Aorta (tissue), 5 donors: ENCODE results near the gene STMP1. TPM values are rescaled to one million over a fixed set of nuclear protein-coding genes. Genes with fewer than 3 reads are reported as not detected.

ENCODE experiments used
- ATAC-seq: fragments of 200-7000 bp; cut with Tn5 transposase; one replicate; pipeline ENCODE4 v1.9.1; 2022; ENCODE audit warnings: moderate library complexity; ENCODE audit not compliant: low FRiP score
- DNase-seq, 2 donors: peaks; one replicate each; pipeline ENCODE4 v3.0.0-alpha.2; 2020
- H3K27ac ChIP-seq, 2 donors: one replicate each; pipeline ENCODE4 v1.5.1; 2013; ENCODE audit warnings: low read length in 2 of 2, mild to moderate bottlenecking in 2 of 2, moderate library complexity in 2 of 2, control low read depth in 1 of 2, inconsistent platforms in 1 of 2, low read depth in 1 of 2
- H3K27me3 ChIP-seq, 2 donors: one replicate each; pipeline ENCODE4 v1.6.1; 2013; ENCODE audit warnings: control low read depth in 1 of 2, low read length in 1 of 2, mild to moderate bottlenecking in 1 of 2, moderate library complexity in 1 of 2; ENCODE audit not compliant: insufficient read depth in 2 of 2, control insufficient read depth in 1 of 2
- H3K36me3 ChIP-seq, 2 donors: one replicate each; pipeline ENCODE4 v1.6.1; 2013; ENCODE audit warnings: control low read depth in 1 of 2, low read length in 1 of 2, mild to moderate bottlenecking in 1 of 2; ENCODE audit not compliant: insufficient read depth in 2 of 2, control insufficient read depth in 1 of 2
- H3K4me1 ChIP-seq, 2 donors: one replicate each; pipeline ENCODE4 v1.6.1; 2013; ENCODE audit warnings: low read length in 2 of 2, control low read depth in 1 of 2, mild to moderate bottlenecking in 1 of 2, moderate library complexity in 1 of 2; ENCODE audit not compliant: insufficient read depth in 2 of 2, control insufficient read depth in 1 of 2
- H3K4me3 ChIP-seq, 2 donors: one replicate each; pipeline ENCODE4 v1.5.1; 2013; ENCODE audit warnings: low read length in 2 of 2, control low read depth in 1 of 2, mild to moderate bottlenecking in 1 of 2
- H3K9me3 ChIP-seq: one replicate; pipeline ENCODE4 v1.6.1; 2013; ENCODE audit warnings: mild to moderate bottlenecking, low read length; ENCODE audit not compliant: control insufficient read depth
- WGBS, 2 donors: extraction: QIAGEN DNeasy Blood & Tissue Kit; methylation state at CpG; one replicate each; pipeline ENCODE4 v1.1.7; 2013; 5-methylcytosine and 5-hydroxymethylcytosine counted together
- intact Hi-C, 2 donors: fragments of 100-400 bp; cut with DNase I; formaldehyde crosslinking; loops; one replicate each; pipeline versions ENCODE4 v1.14.2 to v1.15.0; 2022
- polyA plus RNA-seq, 2 donors: library from polyadenylated mRNA; stranded (reverse); fragments of 200-250 nt; gene quantifications; one replicate each; pipeline ENCODE4 v1.2.3, GENCODE V29; 2013
- total RNA-seq, 2 donors: library from RNA; stranded (reverse); fragmentation: NEBNext Ultra II Directional; extraction: Animal tissue kit (Norgen Biotek cat#: 25700); gene quantifications; one replicate each; pipeline ENCODE4 v1.2.1, GENCODE V29; 2021
- donor health status: healthy with polysubstance abuse.
- donor health status: Bipolar disorder and iron deficiency.
- donor health status: DM: no; HTN: no; CAD: no.
- donor health status: DM: no; HTN: no; CAD: no.
- donor health status: DM: yes; HTN: yes; CAD: no.

STMP1 gene
- total and polyA plus RNA-seq, 4 donors: 29.8 to 43.3 (median 37.1) TPM

- Histone ChIP-seq H3K4me3 (no peak overlapping the region), H3K4me1 (no peaks in the 10 kb centered on the region), H3K36me3 (peaks cover 0 to 2% of the 10 kb centered on the region in 2 donors), H3K27ac (no peak overlapping the region), H3K9me3 (no peaks in the 10 kb centered on the region), H3K27me3 (no peaks in the 10 kb centered on the region)
- ATAC-seq (no peak), DNase-seq (no peak)
- WGBS, 2 donors: 38 to 57% methylated on average over 8 of the region's 8 CpGs
- intact Hi-C loops: no loop called here
Observed at GRCh38 chr7:135697276-135698049, 35.1 kb downstream of the STMP1 start.

DNA sequence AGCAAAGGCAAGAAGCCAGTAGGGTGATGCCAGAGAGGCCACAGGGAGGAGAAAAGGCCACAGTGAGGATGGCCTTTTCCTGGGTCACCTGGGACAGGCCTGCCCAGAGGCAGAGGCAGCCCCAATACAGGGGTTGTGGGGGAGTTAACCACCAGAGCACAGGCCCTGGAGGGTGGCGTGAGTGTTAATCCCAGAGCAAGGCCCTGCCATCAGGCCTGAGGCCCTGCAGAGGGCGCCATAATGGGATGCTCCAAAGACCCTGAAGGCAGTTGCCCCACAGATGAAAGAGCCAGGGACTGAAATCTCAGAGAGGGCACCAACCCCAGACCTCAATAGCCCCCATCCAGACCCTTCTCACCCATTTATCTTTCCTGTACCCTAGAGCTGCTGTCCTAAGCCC, 41.8 kb downstream of the STMP1 start:
- ATAC-seq: no peak
- no peaks in the 10 kb centered on the region for H3K36me3 ChIP-seq
- no peaks in the 10 kb centered on the region for H3K4me1 ChIP-seq
- WGBS, 2 donors: 72 to 73% methylated on average over 2 of the region's 2 CpGs
- H3K27ac ChIP-seq: no peak overlapping the region
- intact Hi-C loops: no loop called here
- H3K4me3 ChIP-seq: no peak overlapping the region
- H3K9me3 ChIP-seq: no peaks in the 10 kb centered on the region
- H3K27me3 ChIP-seq: no peaks in the 10 kb centered on the region
- DNase-seq: no peak

GRCh38 chr7:135704698-135705097, 42.4 kb downstream of the STMP1 start:
- Histone ChIP-seq H3K9me3 (no peaks in the 10 kb centered on the region), H3K4me3 (no peak overlapping the region), H3K27me3 (no peaks in the 10 kb centered on the region), H3K27ac (no peak overlapping the region), H3K4me1 (no peaks in the 10 kb centered on the region), H3K36me3 (no peaks in the 10 kb centered on the region)
- intact Hi-C loops: no loop called here
- 61 to 65% methylated on average over 5 of the region's 5 CpGs for WGBS, 2 donors
- no peak for DNase-seq
- no peak for ATAC-seq

GRCh38 chr7:135706038-135706742, 43.9 kb downstream of the STMP1 start:
- no peak for ATAC-seq

DNA sequence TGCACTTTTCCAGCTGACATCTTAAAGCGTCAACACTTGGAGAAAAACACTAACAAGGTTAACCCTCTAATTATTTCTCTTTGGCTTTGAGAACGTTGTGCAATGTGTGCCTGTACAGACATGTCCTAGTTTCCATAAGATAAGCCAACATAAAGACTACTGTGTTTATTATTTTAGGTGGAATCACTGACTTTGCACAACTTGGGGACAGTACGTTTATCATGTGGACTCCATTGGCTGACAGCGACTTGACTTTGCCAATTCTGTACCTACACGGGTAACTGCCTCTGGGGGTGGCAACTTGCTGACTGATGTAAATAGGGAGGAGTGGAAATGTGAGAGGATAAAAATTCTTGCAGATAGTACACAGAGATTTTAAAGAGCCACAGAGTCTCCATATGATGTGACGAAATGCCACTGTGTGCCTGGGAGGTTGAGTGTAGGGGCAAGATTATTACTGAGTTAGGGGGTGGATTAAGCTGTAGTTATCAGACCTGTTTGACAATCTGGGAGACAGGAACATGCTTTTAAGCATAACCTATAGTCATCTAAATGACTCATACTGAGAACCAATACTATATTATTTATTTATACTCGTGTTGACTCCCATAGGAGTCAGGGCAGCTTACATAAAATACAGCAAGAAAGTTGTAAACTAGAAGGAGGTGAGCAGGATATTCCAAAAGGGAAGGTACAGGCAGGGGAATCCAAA, 44.7 kb downstream of the STMP1 start:
- DNase-seq: no peak
- intact Hi-C loops: no loop called here
- Histone ChIP-seq H3K9me3 (no peaks in the 10 kb centered on the region), H3K27me3 (no peaks in the 10 kb centered on the region), H3K27ac (no peak overlapping the region), H3K4me1 (no peaks in the 10 kb centered on the region), H3K36me3 (no peaks in the 10 kb centered on the region), H3K4me3 (no peak overlapping the region)
- ATAC-seq: no peak
- WGBS, 2 donors: 57 to 64% methylated on average over 7 of the region's 7 CpGs

More at GRCh38 chr7:135706038-135706742, 43.9 kb downstream of the STMP1 start:
- no peak overlapping the region for H3K4me3 ChIP-seq
- no peaks in the 10 kb centered on the region for H3K4me1 ChIP-seq
- 88 to 89% methylated on average over 20 of the region's 20 CpGs for WGBS, 2 donors
- H3K27ac ChIP-seq: no peak overlapping the region
- H3K9me3 ChIP-seq: no peaks in the 10 kb centered on the region
- intact Hi-C loops: no loop called here
- DNase-seq: no peak
- H3K36me3 ChIP-seq: no peaks in the 10 kb centered on the region
- H3K27me3 ChIP-seq: no peaks in the 10 kb centered on the region

- 88 to 91% methylated on average over 5 of the region's 5 CpGs for WGBS, 2 donors
Observed at GRCh38 chr7:135707570-135707966, 45.3 kb downstream of the STMP1 start.

DNA sequence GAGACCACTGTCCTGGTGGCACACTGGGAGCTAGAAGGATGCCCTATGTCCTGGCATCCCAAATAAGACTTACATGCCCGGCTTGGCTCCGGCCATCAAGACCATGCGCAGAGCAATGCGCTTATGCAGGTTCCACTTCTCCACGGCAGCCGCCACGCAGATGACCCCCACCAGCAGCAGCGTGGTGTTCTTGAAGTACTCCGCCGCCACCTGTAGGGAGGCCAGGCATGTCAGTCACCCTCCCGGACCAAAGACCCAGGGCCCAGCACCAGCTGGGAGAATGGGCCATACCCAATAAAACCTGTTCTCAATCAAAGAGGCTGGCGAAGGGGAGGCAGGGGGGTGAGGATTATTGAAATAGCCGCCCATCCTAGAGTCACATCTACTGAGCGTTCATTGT, 45.7 kb downstream of the STMP1 start:
- WGBS, 2 donors: 89 to 90% methylated on average over 14 of the region's 14 CpGs
- no peaks in the 10 kb centered on the region for H3K36me3 ChIP-seq
- intact Hi-C loops: no loop called here
- H3K4me1 ChIP-seq: no peaks in the 10 kb centered on the region
- ATAC-seq (no peak), DNase-seq (no peak)
- no peak overlapping the region for H3K27ac ChIP-seq
- no peak overlapping the region for H3K4me3 ChIP-seq
- H3K9me3 ChIP-seq: no peaks in the 10 kb centered on the region
- no peaks in the 10 kb centered on the region for H3K27me3 ChIP-seq

More at GRCh38 chr7:135707570-135707966, 45.3 kb downstream of the STMP1 start:
- no peak overlapping the region for H3K4me3 ChIP-seq
- ATAC-seq: no peak
- no peaks in the 10 kb centered on the region for H3K9me3 ChIP-seq
- no peak overlapping the region for H3K27ac ChIP-seq
- intact Hi-C loops: no loop called here
- no peaks in the 10 kb centered on the region for H3K36me3 ChIP-seq
- no peak for DNase-seq
- H3K27me3 ChIP-seq: no peaks in the 10 kb centered on the region
- no peaks in the 10 kb centered on the region for H3K4me1 ChIP-seq

DNA sequence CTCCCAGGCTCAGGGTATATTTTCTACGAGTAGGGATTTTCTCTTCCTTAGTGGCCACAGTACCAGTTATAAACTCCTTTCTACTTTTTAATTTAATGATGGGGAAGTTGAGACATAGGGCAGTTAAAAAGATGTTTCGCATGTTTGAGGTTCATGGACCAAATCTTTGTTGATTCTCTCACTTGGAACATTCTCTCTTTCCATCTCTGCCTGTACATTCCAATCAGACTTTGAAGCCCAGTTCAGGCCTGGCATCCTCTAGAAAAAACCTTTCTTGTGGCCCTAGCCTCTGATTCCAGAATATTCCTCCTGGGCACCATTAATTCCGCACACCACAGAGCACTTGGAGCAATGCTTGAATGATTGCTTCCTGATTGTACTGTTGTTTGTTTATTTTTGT, 47.2 kb downstream of the STMP1 start:
- Histone ChIP-seq H3K4me3 (no peak overlapping the region), H3K27ac (no peak overlapping the region), H3K4me1 (no peaks in the 10 kb centered on the region), H3K27me3 (no peaks in the 10 kb centered on the region), H3K9me3 (no peaks in the 10 kb centered on the region), H3K36me3 (no peaks in the 10 kb centered on the region)
- no peak for ATAC-seq
- no peak for DNase-seq
- intact Hi-C loops: no loop called here
- 92 to 94% methylated on average over 3 of the region's 3 CpGs for WGBS, 2 donors
